GM13976 (cell line): ENCODE measurements around the gene LNP1.

ENCODE experiments used
- DNase-seq: peaks from one replicate; pipeline ENCODE4 v3.0.0; 2012; ENCODE audit warnings: low spot score
- in situ Hi-C: fragments of 300-500 bp; cut with MboI; formaldehyde crosslinking; loops from one replicate; pipeline ENCODE4 v1.12.0; 2022; ENCODE audit warnings: low sequenced_read_pairs, mixed read lengths, inconsistent platforms; ENCODE audit not compliant: unreplicated experiment
- TF ChIP-seq, protein P1 (sequence below): IDR thresholded peaks from 2 replicates; pipeline ENCODE4 v1.5.1; 2012; ENCODE audit warnings: borderline replicate concordance, mild to moderate bottlenecking; ENCODE audit not compliant: insufficient read depth; ENCODE audit errors: extremely low read depth, missing control alignments, control extremely low read depth

LNP1 gene

GRCh38 chr3:100425316-100425715 lies 24.0 kb downstream of the LNP1 start:
- in situ Hi-C loops: no loop called here
- TF ChIP-seq, protein P1, sequence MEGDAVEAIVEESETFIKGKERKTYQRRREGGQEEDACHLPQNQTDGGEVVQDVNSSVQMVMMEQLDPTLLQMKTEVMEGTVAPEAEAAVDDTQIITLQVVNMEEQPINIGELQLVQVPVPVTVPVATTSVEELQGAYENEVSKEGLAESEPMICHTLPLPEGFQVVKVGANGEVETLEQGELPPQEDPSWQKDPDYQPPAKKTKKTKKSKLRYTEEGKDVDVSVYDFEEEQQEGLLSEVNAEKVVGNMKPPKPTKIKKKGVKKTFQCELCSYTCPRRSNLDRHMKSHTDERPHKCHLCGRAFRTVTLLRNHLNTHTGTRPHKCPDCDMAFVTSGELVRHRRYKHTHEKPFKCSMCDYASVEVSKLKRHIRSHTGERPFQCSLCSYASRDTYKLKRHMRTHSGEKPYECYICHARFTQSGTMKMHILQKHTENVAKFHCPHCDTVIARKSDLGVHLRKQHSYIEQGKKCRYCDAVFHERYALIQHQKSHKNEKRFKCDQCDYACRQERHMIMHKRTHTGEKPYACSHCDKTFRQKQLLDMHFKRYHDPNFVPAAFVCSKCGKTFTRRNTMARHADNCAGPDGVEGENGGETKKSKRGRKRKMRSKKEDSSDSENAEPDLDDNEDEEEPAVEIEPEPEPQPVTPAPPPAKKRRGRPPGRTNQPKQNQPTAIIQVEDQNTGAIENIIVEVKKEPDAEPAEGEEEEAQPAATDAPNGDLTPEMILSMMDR: no peak
- DNase-seq: no peak

DNA sequence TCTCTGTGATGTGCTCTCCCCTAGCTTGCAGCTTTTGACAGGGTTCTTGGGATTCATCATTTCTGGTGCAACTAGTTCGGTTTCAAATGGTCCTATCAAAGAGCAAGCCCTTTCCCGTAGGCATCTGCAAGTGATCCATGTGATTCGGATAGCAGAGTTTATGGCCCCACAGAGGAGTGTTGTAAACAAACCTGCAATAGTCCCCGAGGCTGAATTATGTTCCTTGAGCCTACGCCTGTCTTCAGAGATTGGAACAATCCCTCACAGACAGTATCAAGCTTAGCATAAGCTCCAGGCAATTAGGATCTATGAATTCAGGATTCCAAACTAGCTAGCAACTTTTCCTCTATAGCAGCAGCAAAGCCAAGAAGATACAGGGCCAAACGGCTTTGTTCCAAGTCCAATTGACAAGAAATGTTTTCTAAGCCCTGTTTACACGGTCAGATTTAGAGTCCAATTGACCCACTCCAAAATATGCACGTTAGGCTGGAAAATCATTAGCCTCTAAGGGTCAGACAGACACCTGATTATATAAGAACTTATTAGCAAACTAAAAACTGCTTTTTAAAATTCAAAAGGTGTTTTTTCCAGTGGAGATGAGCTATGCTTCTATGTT lies 24.8 kb downstream of the LNP1 start:
- no peak for DNase-seq
- TF ChIP-seq, protein P1: no peak
- in situ Hi-C loops: no loop called here

DNA sequence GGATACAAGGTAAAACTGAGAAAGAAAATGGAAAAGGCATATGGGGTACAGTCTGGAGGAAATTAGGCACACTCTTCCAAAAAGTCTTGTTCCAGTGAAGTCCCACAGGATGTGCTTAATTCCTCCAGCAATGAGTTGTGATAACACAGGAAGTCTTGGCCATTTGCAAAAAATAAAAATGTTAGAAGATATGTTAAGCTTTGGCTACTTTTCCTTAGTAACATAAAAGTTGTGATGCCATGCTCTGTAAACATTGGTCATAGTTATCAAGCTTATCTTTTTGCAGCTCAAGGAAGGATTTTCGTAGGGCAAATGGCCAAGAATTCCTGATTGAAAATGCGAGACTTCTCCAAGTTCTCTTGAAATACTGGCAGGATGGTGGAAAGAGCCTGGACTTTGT lies 26.4 kb downstream of the LNP1 start:
- DNase-seq: no peak
- TF ChIP-seq, protein P1: no peak
- in situ Hi-C loops: no loop called here

- no peak for DNase-seq
- TF ChIP-seq, protein P1: no peak
- in situ Hi-C loops: no loop called here
Measured at GRCh38 chr3:100429187-100429716, 27.9 kb downstream of the LNP1 start.

DNA sequence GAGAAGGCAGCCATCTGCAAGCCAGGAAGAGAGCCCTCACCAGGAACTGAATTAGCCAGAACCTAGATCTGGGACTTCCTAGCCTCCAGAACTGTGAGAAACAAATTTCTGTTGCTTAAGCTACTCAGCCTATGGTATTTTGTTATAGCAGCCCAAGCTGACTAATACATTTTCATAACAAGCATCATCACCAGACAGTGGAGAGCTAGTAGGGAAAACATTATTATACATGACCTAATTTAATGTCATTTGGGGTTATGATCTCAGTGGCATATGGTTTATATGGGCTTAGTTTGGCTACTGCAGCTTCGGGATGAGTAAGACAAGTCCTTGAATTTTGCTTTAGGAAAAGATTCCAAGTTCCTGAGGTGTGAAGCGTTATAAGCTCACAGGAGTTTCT lies 35.6 kb downstream of the LNP1 start:
- TF ChIP-seq, protein P1: no peak
- DNase-seq: no peak
- in situ Hi-C loops: no loop called here

- DNase-seq: no peak
- TF ChIP-seq, protein P1: no peak
Measured at GRCh38 chr3:100437721-100438622, 36.6 kb downstream of the LNP1 start.

More at GRCh38 chr3:100437721-100438622, 36.6 kb downstream of the LNP1 start:
- in situ Hi-C loops: no loop called here
